Activated CD8-positive, alpha-beta memory T cell treated with anti-CD3 and anti-CD28 coated beads, Interleukin-2, amount 50 U/mL, for 24 hours (primary cell): Measurements from ENCODE around the gene RBBP8NL.
"Not testable (repeated sequence)": the region's sequence is repeated elsewhere in the genome, so short reads cannot be mapped to it uniquely, and the experiment has no call there.

Source experiments
- DNase-seq: peaks from one replicate; pipeline ENCODE4 v3.0.0-alpha.2; 2020; ENCODE audit errors: extremely low read depth

Gene RBBP8NL

DNA sequence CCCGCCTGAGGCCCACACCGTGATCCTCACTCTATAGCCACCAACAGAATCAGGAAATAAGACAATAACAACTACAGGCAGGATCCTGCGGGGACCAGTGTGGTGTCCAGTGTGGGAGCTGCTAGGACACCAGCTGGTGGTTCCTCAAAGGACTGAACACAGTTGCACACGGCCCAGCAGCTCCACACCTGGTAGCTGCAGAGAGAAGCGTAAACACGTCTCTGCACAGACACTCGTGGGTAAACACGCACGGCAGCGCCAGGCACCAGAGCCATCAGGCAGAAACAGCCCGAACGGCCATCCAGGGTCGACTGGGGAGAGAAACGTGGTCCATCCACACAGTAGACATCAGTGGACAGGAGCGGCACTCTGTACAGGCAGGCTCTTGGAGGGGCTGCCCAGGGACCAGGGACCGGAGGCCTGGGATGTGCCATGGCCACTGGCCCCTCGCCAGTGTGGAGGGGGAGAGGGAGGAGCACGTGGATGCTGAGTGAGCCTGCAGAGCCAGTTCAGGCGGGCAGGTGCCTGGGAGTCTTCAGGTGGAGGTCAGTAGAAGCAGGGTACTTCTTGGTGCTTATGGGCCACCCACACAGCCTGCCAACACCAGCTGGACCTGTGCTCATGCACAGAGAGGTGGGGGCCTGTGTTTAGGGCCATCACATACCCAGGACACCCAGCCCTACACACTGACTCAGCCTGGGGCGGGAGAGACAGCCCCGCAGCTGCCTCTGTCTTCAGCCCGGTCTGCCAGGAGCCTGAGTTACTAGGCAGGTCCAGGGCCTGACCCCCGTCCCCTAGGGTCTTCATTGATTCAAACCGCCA lies 52.8 kb downstream of the RBBP8NL start:
- no peak for DNase-seq

DNA sequence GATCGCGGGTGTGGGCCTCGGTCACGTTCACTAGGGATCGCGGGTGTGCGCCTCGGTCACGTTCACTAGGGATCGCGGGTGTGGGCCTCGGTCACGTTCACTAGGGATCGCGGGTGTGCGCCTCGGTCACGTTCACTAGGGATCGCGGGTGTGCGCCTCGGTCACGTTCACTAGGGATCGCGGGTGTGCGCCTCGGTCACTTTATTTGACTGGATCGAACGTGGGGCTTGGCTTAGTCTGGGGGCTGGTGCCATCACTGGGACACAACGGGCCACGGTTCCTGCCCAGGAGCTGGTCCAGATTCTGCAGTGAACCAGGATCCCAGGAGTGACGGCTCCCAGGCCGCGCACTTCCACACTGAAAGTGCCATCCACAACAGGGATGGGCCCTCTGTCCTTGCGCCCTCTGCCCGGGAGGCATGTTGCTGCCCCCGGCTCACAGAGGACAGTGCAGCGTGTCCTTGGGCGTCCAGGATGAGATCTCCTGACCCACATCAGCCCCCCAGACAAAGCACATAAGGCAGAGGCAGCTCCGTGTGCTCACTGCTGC lies 53.6 kb downstream of the RBBP8NL start:
- not testable (repeated sequence) for DNase-seq

DNA sequence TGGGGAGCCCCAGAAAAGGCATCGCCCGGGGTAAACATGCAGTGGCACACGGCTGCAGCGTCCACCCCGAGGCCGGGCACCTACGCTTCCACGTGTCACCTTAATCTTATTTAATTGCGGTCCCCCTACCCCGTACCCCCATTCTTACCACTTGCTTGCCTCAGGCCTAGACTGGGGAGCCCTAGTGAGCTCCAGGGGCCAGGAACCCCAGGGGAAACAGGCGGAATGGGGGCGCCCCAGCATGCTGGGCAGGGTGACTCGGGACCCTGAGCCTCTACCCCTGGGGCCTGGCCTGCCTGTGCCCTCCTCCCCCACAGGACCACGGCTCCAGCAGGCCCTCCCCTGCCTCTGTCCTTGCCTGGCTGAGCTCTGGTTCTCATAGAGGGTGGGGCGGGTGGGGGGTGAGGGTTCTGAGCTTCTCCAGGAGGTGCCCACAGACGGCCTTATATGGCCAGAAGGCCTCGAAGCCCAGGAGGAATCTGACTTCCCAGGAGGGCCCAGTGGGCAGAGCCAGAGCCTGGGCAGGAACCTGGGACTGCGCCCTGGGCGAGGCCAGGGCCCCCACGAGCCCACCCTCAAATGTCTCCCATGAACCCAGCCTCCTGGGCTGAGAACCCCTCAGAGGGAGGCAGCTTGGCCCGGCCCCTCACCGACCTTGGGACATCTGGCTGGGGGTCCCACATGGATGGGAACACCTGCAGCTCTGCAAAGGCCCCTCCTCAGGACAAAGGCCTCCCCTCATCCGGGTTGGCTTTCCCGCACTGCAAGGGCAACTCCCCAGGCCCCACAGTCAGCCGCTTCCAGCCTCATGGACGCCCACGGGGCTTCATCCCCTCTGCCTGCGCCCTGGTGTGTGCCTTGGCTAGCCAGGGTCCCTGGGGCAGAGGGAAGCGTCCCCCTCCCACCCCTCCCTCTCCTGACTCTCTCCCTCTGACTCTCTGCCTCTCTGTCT lies 55.0 kb downstream of the RBBP8NL start:
- DNase-seq = no peak

DNA sequence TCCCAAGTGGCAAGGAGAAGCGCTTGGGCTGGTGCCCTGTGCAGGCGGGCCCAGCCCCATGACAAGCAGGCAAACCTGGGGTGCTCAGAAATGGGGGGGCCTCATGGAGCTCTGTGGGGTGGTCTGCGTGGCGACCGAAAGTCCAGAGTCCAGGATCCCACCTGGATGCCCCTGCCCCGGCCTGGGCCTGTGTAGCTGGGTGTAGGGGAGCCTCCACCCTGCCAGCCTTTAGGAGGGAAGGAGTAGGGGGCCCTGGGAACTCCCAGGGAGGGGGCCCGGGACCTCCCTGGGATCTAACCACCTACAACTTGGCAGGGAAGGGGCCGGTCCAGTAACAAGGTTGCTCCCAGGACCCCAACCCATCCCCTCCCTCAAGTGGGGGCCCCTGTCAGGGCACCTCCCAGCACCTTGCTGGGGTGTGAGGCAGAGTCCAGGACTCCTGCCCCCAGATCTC lies 55.7 kb downstream of the RBBP8NL start:
- no peak for DNase-seq

DNA sequence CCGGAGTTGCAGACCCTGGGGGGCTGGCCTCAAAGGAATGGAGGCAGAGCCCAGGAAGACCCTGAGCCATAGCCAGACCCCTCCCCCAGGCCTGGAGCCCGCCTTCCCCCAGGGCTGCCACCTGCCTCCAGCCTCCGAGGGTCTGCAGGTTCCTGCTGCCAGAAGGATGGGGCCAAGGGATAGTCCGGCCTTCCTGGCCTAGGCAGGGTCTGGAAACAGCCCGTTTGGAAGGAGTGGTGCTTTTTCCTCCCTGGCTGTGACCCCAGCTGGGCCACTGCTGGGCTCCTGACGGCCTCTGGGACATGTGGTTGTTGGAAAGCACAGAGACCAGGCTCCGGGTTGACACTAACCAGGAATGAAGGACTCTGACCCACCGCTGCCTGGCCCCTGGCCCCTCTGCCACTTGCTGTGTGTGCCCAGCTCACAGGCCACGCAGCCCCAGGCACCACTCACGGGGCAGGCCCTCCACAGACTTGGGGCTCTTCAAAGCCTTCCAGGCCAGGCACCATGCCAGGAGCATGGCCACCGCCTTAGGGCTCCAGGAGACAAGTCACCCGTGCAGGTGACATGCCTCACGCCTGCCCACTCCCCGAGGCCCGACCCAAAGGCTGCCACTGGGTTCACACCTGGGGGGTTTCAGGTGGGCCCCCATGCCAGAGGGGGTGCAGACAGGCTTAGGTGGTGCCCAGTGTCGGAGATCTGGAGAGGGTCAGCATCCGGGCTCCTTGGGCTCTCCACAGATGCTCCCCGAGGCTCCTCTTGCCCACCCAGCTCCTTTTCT lies 56.3 kb downstream of the RBBP8NL start:
- DNase-seq = no peak

DNA sequence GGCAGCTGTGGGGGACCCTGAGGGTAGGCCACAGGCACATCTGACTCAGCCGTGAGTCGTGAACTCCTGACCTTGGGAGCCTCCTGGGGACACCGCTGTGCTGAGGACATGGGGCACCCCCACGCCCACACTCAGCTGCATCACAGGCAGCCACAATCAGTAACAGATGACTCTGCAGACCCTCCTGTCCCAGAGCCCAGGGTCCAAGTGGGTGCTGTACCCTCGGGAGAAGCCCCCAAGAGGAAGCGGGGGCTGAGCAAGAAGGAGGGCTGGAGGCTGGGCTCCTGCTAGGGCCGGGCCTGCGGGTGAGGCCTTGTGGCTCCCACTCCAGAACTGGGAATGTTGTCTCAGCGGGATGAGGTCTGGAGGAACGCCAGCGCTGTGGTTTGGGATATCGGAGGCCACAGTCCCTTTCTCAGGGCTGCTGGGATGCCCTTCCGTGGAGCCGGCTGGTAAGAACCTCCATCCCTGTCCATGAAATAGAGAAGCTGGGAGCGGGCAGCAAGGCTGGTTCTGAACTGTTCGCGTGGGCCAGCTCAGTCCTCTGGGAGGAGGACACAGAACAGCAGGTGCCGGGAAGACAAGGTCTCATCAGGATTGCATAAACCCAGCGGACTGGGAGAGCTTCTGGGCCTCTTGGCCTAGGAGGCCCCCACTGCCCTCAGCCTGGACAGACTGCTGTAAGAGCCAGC lies 57.1 kb downstream of the RBBP8NL start:
- DNase-seq = no peak

DNA sequence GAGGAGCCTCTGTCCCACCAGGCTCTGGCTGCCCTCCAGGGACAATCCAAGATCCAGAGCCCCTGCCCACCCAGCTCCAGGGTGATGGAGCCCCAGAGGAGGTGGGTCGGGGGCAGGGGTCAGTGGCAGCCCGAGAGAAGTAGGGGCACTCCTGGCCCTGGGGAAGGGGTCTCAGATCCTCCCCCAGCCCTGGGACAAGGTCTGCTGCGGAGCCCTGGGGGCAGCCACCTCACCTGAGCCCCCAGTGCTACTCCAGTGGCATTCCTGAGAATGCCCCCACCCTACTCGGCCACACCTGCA lies 57.6 kb downstream of the RBBP8NL start:
- no peak for DNase-seq

DNA sequence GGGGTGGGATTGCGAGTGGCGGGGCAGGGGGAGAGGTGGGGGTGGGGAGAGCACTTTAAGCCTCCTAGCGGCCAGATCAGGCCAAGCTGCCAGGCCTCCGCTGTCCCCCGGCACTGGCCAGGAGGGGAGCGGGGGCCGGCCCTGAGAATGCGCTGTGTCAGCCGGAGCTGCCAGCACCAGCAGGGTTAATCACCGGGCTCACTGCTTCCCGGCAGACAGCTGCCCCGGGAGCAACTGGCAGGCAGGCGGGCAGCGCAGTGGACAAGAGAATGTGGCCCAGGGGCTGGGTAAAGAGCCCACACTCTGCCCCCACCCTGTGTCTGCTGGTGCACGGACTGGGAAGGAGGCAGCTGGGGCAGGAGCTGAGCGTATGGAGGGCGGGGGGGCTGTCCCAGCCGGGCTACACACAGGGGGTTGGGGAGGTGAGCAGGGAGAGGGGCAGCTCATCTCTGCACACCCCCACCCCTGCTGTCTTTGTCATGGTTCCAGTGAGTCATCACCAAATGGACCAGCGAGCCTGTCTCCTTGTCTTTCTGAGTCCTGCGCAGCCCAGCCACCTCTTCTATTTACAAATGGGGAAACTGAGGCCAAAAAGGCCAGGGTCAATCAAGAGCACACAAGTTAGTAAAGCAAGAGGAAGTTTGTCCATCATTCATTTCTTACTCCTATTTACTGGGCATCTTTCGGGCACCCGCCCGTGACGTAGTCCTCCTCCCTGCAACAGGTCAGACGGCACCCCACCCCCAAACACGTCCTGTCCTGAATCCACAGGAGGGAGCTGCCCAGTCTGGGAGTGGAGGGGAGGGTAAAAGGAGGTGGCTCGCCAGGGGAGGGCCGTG lies 58.1 kb downstream of the RBBP8NL start:
- no peak for DNase-seq

DNA sequence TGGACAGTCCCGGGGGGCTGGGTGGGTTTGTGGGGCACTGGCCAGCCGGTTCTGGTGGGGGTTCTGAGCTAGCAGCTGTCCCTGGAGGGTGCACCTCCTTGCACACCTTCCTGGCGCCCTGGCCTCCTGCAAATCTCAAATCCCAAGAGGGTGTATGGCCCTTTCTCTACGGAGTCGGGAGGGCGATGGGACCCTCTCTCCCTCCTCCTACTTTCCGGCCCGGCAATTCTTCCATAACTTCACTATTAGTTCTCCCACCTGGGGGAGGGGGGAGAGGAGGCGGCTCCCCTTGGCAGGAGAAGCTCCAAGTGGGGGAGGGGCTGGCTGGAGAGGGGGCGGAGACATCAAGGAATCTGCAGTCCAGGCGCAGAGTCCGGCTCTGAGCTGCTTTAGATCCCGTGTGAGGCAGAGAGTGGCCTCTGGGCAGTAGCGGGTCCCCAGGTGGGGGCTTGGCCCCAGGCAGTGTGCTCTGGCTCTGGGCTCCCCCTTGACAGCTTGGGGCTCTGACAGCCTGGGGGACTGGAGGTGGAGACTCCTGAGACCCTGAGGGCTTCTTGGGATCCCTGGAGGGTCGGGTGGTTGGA lies 58.9 kb downstream of the RBBP8NL start:
- DNase-seq = no peak

DNA sequence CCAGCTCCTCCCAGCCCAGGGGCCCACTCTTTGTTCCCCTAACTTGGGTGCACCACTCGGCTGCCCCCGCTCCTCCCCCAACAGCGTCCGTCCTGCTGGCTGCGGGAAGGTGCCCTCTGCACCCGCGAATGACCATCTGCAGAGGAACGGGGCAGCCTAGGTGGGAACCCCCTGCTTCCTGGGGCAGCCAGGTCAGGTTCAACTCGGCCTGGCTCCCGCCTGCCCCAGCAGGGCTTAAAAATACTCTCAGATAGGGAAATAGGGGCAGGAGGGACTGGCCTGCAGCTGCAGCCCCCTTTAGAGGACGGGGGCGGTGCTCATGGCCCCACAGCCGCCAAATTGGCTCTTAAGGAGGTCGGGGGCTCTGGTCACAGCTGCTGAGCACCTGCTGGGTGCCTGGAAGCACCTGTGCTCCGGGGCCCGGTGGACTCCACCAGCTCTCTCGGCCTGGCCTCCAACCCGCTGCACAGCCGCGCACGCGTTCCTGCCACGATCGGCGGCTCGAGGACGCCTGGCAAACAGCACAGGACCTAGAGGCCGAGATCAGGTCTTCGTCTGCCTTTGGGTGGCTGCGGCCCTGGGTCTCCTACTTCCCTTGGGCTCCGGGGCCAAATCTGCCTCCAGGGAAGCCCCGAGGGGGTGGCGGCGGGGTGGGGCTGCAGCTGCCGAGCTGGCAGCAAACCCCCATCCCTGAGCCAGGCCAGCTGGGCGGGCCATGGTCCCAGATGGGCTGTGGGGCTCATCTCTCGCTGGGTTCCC lies 59.5 kb downstream of the RBBP8NL start:
- no peak for DNase-seq

DNA sequence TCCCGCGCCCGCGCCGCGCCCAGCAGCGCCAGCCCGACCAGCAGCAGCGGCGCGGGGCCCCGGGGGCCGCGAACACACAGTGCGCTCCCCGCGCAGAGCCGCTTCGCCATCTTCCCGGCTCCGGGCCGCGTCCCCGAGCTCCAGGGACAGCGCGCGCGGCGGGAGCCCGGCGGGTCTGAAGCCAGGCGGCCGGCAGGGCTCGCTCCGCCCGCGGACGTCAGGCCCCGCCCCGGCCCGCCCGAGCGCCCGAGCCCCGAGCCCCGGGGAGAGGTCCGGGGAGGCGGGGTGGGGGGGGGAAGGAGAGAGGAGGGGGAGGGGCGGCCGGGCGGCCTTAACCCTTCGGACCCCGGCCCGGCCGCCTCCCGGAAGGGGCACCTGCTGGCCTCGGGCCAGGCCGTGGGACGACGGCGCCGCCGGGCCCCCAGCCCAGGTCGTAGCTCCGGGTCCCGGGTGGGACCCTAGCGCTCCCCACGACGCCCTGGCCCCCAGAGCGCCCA lies 60.2 kb downstream of the RBBP8NL start, which contains the start of gene LAMA5:
TSS of gene LAMA5 (minus strand) at position 177 of the 497 bp plus-strand sequence. CDS start at position 110, 67 bp downstream.
- no peak for DNase-seq

DNA sequence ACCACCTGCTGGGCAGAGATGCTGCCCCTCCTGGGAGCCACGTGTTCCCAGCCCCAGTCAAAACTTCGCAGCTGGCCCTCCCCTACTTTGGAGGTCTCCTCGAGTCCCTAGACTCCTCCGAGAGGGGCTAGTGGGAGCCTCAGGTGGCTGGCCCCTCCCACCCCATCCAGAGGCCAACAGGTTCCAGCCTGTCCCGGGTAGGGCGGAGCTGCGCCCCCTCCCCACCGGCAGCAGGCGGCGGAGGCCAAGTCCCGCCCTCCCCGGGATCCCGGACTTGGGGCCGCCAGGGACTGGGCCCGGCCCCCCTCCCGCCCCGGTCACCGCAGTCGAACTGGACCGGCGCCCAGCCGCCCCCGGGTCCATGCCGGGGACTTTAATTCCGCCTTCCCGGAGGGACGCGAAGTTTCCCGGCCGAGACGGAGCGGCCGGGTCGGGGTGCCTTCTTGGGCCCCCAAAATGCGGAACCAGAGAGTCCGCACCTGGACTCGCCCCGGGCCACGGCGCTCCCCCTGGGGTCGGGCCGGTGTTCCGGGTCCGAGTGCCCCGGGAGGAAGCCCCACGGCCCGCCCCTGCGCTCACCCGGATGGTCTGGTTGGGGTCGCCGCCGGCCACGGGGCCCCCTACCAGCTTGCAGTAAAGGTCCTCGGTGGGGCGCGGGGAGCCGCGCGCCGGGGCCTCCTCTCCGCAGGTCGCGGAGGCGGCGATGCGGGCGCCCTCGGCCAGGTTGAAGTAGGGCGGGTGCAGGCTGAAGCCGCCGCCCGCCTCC lies 60.8 kb downstream of the RBBP8NL start:
- DNase-seq = no peak

DNA sequence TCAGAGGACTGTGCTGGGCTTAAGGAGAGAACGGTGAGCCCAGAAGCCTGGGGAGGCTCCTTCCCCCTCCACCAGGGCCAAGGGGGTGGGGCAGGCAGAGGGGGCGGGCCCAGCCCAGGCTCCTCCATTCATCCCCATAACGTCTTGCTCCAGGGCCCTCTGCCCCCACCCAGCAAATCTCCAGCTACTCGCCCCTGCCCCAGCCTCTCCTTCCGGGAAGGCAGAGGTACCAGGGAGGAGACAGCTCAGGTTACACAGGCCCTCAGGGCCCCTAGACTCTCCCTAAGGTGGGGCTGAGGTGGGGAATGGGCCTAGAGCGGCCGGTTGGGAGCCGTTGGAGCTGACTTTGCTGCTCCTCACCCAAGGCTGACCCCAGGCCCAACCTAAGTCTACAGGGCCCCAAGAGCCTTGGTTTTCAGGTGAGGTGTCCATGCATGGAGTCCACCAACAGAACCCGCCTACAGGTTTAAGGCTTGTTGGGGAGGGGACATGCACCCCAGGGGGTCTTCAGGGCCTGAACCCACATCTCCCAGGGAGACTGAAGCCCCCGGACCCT lies 61.4 kb downstream of the RBBP8NL start:
- DNase-seq = no peak

DNA sequence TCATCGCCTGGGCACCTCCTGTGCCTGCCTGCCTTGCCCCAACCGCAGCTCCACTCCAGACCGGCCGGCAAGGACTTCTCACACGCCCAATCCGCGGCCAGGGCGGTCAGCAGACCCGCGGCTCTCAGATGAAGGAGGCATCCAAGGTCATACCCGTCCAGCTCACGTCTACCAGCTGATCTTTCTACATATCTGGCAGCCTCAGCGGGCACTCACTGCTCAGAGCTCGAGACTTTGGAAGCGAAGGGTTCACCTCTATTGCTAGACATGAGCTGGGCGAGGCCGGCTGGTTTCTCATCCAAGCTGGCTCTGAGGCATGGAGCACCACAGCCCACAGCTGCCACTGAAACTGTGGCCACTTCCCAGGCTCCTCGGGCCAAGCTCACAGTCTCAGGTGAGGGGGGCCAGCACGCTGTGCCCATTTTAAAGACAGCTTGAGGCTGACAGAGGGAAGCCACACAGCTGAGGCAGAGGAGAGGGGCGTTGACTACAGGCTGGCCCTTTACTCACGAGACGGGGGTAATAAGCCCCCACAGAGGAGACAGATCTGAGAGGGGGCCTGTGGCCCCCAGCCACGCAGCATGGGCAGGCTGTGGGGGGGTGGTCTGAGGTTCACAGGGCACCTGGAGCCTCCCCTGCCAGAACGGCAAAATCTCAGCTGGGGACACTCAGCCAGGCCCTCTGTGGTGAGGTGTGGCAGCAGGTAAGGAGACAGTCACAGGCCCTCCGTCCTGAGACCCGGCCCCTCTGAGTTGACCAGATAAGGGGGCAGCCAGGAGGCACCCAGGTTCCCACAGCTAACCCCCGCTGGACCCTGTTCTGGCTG lies 62.2 kb downstream of the RBBP8NL start:
- DNase-seq = no peak

DNA sequence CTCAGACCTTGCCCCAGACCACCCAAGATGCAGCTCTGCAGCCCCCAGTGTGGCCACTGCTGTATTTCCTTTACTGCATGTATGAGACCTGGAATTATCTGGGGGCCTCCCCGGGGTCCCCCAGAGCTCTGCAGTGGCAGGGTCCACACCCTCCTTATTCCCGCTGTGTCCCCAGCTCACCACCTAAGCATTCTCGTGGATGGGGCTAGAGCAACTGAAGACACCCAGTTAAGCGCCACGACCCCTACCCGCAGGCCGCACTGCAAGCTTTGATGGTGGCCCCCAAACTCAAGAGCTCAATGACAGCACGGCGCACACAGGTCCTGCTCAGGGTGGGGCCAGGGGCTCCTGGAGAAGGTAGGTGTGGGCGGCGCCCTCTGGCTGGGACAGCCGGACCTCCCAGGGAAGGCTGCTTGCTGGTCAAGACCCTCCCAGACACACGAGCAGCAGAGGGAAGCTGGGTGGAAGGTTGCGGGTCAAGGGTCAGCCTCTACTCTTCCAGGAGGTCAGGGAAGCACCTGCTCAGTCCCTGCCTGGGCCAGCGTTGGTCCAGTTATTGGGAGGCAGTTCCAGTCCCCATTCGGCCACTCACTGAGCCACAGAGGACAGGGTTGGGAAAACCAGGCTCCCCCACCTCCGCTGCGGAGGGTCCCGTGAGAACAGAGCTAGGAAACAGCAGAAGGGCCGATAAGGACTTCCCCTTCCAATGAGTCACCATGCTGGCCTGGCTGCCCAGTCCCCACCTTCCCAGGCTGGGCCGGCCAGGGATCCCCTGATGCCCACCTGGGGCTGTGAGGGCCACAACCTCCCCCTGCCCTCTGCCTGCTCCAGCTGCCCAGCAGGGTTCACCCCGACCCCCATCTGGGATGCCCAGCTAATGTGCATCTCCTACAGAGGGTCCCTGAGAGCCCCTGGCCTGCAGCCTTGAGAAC lies 63.2 kb downstream of the RBBP8NL start:
- no peak for DNase-seq
